GM19395 (cell line): ENCODE results near the gene ADARB1.
A peak's percentile ranks its signal among the peaks of the same experiment; 100 is the strongest.

Source experiments
- ATAC-seq: cut with Tn5 transposase; IDR thresholded peaks from one replicate; pipeline ENCODE4 v1.9.1; 2021; ENCODE audit warnings: mild to moderate bottlenecking, moderate library complexity; ENCODE audit not compliant: unreplicated experiment

The ADARB1 gene

GRCh38 chr21:45091550-45092322 is 17.4 kb downstream of the ADARB1 start:
- ATAC-seq, result no peak

DNA sequence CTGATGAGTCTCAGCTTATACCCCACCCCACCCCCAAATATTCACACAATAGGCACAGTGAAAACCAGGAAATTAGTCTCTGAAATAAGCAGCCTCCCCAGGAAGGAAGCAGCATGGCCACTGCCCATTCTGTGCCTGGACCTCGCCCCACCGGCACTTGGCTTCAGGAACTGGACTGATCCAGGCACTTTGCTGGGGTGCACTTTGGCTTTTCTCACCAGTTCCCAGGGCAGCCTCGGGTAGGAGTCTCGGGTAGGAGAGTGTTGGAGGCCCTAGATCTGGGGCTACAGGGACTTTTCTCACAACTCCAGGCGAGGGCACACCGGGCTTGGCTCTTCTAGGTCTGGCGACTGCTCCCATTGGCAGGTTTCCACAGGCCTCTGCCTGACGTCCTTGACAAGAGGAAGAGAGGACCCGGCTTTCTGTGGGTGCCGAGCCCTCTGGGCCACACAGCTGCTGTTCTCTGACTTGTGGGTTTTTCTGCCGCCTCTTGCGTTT is 18.7 kb downstream of the ADARB1 start:
- no peak for ATAC-seq

DNA sequence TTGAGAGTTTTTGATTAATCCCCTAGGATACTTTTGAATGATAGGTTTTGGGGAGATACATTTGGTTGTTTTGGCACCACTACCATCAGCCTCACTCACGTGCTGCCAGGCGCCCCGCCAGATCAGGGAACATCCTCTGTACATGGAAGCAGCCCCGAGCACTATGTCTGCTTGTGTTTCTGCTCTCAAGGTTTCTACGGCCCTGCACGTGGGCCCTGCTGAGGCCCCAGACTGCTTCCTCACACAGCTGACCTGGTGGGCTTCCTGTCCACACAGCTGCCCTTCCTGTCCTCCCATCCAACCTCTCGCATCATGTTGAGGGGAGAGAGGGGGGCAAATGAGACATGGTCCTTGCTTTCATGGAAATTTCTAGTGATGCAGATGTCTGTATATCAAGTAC is 20.0 kb downstream of the ADARB1 start:
- ATAC-seq, result no peak

GRCh38 chr21:45095505-45095904 is 21.1 kb downstream of the ADARB1 start:
- no peak for ATAC-seq

DNA sequence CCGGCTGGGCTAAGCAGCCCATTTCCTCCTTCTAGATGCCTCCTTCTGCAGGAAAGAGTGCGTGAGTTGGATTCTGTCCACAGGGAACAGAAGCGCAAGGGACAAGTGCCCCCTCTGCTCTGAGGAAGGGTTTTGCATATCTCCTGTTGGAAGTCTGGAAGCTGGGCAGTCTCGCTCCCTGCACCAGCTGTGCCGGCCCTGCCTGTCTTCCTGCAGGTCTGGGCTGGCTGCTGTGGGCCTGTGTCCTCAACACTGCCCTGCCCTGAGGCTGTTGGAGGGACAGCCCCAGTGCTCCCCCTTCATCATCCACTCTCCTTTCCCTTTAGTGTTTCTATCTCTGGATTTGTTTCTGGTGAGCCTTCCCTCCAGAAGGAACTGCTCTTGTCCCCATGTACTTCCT is 21.8 kb downstream of the ADARB1 start:
- no peak for ATAC-seq

DNA sequence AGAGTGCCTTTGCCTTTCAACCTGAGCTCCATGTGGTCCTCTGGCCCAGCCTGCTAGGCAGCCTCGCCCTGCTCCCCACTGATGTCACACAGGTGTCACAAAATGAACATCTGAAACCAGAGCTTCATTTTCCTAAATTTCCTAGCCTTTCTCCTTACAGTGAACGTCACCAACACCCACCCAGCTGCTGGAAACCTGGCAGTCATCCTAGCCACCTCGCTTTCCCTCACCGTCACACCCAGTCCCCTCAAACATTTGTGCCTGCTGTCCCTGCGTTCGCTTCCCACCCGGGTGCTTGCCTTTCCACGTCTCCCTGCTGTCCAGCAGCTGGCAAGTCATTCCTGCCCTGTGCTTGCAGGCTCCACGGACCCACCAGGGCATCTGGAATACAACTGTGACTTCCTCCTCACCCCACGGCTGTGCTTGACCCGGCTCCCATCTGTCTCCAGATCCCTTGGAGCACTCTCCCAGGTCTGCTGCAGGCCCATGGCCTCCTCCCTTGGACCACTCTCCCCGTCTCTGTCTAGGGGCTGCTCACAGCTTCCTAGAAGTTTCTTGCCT is 23.5 kb downstream of the ADARB1 start:
- ATAC-seq, result no peak

GRCh38 chr21:45098867-45099266 is 24.5 kb downstream of the ADARB1 start:
- ATAC-seq, result no peak

DNA sequence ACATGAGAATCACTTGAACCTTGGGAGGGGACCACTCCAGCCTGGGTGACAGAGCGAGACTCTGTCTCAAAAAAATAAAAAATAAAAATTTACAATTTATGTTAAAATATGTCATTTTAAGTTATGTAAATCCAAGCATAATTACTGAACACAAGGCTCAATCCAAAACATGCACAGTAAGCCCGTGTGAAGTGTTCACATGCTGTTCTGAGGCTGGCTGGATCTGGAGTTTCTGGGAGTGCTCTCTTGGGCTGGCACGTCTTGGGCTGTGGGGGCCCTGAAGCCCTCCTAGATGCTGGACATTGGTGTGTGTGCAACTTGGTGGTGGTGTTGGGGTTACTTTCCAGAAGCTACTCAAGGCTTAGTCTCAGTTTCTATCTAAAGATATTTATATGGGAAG is 25.2 kb downstream of the ADARB1 start:
- no peak for ATAC-seq

- ATAC-seq, result no peak
Measured at GRCh38 chr21:45100866-45101265, 26.5 kb downstream of the ADARB1 start.

DNA sequence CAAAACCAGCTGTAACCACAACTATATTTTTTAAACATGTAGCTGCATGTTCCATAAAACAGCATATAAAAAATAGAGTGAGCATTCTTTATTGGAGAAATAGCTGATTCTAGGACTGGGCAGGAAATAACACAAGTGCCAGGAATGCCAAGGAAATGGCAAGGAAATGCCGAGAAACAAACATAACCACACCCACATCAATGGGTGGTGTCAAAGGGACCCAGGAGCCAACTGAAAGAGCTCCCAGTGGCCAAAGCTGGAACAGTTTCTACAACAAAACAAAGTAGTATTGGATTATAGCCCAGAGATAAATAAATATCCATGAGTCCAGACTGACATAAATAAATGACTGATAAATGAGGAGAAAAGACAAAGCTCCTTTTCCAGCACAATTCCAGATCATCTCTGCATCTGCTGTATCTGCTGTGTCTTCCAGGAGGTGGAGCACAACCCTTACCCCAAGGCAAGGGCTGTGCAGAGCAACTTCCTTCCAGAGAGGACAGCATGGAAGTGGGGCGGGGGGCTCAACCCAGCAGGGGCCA is 28.1 kb downstream of the ADARB1 start:
- ATAC-seq, result no peak

DNA sequence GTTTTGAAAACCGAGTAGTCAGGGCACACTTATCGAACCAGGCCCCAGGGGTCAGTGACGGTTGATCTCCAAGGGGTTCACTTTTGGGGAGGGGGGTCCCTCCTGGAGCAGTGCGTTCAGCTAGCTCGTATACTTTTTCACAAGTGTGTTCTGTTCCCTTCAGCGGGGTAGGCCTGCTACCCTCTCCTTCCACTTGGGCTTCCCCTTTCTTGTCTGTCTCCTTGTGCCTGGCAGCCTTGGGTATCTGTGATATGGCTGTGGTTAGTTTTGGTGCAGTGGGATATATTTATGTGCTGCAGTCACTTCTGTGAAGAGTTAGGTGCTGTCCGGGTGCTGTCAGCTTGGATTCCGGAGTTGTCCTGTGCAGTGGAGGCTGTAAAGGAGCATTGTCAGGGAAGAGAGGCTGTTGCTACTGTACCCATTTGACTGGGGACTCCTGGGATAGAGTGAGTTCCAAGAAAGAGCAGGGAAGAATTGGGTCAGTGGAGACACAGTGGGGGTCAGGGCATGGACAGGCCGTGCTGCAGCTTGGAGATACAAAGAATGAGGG is 29.7 kb downstream of the ADARB1 start:
- ATAC-seq, result no peak

- ATAC-seq, result no peak
Measured at GRCh38 chr21:45104560-45104959, 30.2 kb downstream of the ADARB1 start.

GRCh38 chr21:45105906-45106485 is 31.6 kb downstream of the ADARB1 start:
- ATAC-seq, result no peak

DNA sequence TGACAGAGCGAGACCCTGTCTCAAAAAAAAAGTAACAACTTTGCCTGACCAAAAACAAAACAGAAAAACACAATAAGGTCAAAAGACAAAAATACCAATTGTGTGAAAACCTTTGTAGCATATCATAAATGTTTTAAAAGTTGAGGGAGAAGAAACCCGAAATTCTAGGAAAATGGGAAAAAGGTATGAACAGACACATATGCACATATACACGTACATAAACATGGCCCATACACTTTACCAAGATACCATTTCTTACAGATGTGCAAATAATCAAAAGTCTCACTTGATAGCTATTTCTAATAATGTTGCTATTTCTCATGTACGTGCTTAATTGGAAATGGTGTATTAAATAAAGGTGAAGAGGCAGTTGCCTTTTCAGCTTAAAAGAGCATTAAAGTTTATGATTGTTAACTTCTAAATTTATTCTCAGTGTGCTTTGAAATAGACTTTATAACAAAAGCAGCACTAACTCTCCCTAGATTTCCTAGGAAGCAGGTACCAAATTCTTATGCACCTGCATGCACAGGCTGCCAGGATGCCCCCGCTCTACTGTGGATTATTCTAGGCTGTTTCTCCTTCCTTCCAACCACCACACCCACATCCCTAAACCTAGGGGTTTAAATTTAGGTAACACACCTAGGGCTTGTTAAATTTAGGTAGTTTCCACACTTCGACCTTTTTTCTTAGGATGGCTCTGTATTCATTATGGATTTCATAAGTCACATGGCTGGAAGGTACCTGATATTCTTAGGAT is 33.8 kb downstream of the ADARB1 start:
- no peak for ATAC-seq

- no peak for ATAC-seq
Measured at GRCh38 chr21:45108808-45109781, 34.7 kb downstream of the ADARB1 start.

GRCh38 chr21:45109831-45110492 is 35.6 kb downstream of the ADARB1 start:
- peak; percentile 89 for ATAC-seq

GRCh38 chr21:45110873-45111624 is 36.7 kb downstream of the ADARB1 start:
- no peak for ATAC-seq

DNA sequence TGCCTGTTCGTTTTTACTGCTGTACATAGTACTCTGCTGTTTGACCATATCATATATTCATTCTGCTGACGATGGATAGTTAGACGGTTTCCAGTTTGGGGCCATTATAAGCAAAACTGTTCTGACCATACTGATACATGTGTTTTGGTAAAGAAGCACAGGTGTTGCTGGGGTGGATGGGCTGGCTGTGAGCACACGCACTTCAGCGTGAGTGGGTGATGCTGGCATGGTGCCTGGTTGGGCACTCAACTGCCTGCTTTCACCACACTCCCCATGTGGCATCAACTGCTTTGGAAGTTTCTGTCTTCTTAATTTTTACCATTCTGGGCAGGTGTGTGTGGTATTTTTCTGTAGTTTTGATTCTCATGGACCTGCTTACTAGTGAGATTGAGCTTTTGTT is 37.3 kb downstream of the ADARB1 start:
- ATAC-seq, result no peak

DNA sequence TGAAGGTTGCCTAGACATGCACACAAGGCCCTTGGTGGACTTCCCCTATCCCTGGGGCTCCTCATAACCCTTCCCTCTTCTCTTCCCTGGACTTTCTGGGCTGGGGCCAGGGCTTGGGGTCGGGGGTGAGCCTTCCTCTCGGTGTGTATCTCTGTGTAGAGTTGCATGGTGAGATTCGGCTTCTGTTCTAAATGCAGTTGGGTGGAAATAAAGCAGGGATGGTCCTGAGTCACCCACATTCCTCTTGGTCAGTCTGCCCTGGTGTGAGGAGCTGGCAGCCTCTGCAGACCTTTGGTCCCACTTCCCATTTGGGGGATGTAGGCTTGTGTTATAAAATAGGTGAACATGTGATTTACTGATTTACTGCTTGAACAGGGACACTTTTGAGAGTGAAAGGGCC is 38.0 kb downstream of the ADARB1 start:
- no peak for ATAC-seq
